Nephron (organoid): Measurements from ENCODE around the gene NFX1.

Experiments
- H3K27ac Mint-ChIP-seq, 3 experiments: 2 replicates each; pipeline ENCODE4 v1.8.0; 2020; ENCODE audit warnings: mixed read lengths in 3 of 3, mild to moderate bottlenecking in 2 of 3, moderate library complexity in 1 of 3
- H3K27me3 Mint-ChIP-seq: 2 replicates; pipeline ENCODE4 v1.8.0; 2021; ENCODE audit warnings: low read depth, mild to moderate bottlenecking, moderate library complexity, mixed read lengths
- H3K36me3 Mint-ChIP-seq: 2 replicates; pipeline ENCODE4 v1.8.0; 2020; ENCODE audit warnings: low read depth, mixed read lengths
- H3K4me1 Mint-ChIP-seq: 2 replicates; pipeline ENCODE4 v1.8.0; 2020; ENCODE audit warnings: mixed read lengths
- H3K4me3 Mint-ChIP-seq, 3 experiments: 2 replicates each; pipeline ENCODE4 v1.8.0; 2020; ENCODE audit warnings: mild to moderate bottlenecking in 3 of 3, mixed read lengths in 3 of 3, moderate library complexity in 2 of 3
- H3K9me3 Mint-ChIP-seq: 2 replicates; pipeline ENCODE4 v1.8.0; 2020; ENCODE audit warnings: mixed read lengths
- TF ChIP-seq, protein P1 (sequence below), 3 experiments: fragments of 200-600 bp; sonication (generic); IDR thresholded peaks; one replicate each; pipeline ENCODE4 v1.5.0; 2021; ENCODE audit warnings: antibody characterized with exemption in 3 of 3; ENCODE audit not compliant: unreplicated experiment in 3 of 3

The NFX1 gene

DNA sequence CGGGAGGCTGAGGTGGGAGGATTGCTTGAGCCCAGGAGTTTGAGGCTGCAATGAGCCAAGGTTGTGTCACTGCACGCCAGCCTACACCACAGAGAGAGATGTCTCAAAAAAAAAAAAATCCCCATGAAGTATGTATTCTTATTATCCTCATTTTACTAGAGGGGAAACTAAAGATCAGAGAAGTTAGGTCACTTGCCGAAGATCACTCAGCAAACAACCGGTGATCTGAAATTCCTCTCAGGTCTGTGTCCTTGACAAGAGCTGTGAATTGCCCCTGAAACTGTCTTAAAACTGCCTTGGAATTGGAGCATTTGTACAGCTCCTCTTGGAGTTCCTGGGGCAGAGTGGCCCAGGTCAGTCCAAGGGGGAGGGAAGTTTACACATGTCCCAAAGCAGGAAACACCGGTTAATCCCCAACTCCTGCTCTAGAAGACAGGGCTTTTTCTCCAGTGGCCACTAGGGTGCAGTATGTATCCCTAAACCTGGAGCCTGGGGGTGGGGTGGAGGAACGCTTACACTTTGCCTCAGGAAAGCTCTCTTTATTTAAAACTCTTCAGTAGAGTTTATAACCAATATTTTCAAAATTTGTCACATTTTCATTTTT, 84.4 kb downstream of the NFX1 start:
- Mint-ChIP-seq H3K4me3 (peak overlapping the region in 2 of 3 experiments; percentile 6 to 12), H3K27me3 (no peaks in the 10 kb centered on the region), H3K36me3 (peaks cover 5% of the 10 kb centered on the region), H3K27ac (peak overlapping the region; percentile 93 to 96 (median 96)), H3K9me3 (no peaks in the 10 kb centered on the region), H3K4me1 (peaks cover 28% of the 10 kb centered on the region)
- TF ChIP-seq, protein P1, sequence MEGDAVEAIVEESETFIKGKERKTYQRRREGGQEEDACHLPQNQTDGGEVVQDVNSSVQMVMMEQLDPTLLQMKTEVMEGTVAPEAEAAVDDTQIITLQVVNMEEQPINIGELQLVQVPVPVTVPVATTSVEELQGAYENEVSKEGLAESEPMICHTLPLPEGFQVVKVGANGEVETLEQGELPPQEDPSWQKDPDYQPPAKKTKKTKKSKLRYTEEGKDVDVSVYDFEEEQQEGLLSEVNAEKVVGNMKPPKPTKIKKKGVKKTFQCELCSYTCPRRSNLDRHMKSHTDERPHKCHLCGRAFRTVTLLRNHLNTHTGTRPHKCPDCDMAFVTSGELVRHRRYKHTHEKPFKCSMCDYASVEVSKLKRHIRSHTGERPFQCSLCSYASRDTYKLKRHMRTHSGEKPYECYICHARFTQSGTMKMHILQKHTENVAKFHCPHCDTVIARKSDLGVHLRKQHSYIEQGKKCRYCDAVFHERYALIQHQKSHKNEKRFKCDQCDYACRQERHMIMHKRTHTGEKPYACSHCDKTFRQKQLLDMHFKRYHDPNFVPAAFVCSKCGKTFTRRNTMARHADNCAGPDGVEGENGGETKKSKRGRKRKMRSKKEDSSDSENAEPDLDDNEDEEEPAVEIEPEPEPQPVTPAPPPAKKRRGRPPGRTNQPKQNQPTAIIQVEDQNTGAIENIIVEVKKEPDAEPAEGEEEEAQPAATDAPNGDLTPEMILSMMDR (IDR thresholded peaks at IDR 0.05; ENCODE audit: unreplicated experiment in 3 of 3): peak; percentile 80 to 92 (median 88)

DNA sequence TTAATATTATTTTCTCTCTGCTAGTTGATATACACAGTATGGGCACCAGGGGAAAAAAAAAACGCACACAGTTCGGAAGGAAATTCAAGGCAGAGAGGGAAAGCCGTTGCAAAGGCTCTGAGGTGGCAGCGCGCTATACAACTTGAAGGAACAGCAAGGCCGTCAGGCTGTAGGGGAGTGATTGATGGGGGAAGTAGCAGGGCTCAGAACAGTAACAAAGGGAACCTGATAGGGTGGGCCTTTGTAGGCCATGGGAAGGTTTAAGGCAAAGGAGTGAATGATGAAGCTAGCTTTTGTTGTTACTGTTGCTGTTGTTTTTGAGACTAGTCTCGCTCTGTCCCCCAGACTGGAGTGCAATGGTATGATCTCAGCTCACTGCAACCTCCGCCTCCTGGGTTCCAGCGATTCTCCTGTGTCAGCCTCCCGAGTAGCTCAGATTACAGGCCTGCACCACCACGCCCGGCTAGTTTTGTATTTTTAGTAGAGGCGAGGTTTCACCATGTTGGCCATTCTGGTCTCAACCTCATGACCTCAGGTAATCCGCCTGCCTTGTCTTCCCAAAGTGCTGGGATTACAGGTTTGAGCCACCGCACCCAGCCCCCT, 85.0 kb downstream of the NFX1 start:
- Mint-ChIP-seq H3K36me3 (no peaks in the 10 kb centered on the region), H3K27ac (peak overlapping the region; percentile 93 to 96 (median 96)), H3K27me3 (no peaks in the 10 kb centered on the region), H3K4me1 (peaks cover 28% of the 10 kb centered on the region), H3K9me3 (no peaks in the 10 kb centered on the region), H3K4me3 (peak overlapping the region in 2 of 3 experiments; percentile 6 to 12)
- TF ChIP-seq, protein P1 (IDR thresholded peaks at IDR 0.05; ENCODE audit: unreplicated experiment in 3 of 3): peak in 2 of 3 experiments; percentile 25 to 37

DNA sequence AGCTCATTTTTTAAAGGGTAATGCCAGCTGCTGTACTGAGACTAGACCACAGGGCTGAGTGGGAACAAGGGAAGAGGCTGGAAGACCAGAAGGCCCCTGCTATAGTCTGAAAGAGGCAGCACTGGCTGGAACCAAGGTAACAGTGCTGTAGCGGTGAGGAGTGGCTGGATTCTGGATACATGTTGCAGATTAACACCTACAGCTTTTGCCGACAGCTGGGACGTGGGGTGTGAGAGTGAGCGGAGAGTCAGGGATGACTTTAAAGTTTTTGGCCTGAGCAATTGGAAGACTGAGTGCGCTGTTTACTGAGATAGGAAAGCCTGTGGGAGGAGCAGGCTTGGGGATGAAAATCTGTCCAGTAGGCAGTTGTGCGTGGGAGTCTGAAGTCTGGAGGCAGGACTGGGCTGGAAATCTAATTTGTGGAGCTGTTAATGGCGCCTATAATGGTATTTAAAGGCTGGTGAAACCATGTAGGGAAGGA, 85.6 kb downstream of the NFX1 start:
- Mint-ChIP-seq H3K27ac (peak overlapping the region; percentile 93 to 96 (median 96)), H3K27me3 (no peaks in the 10 kb centered on the region), H3K9me3 (no peaks in the 10 kb centered on the region), H3K36me3 (no peaks in the 10 kb centered on the region), H3K4me3 (peak overlapping the region; percentile 1 to 11 (median 10)), H3K4me1 (peaks cover 28% of the 10 kb centered on the region)
- TF ChIP-seq, protein P1 (IDR thresholded peaks at IDR 0.05; ENCODE audit: unreplicated experiment in 3 of 3): no peak

DNA sequence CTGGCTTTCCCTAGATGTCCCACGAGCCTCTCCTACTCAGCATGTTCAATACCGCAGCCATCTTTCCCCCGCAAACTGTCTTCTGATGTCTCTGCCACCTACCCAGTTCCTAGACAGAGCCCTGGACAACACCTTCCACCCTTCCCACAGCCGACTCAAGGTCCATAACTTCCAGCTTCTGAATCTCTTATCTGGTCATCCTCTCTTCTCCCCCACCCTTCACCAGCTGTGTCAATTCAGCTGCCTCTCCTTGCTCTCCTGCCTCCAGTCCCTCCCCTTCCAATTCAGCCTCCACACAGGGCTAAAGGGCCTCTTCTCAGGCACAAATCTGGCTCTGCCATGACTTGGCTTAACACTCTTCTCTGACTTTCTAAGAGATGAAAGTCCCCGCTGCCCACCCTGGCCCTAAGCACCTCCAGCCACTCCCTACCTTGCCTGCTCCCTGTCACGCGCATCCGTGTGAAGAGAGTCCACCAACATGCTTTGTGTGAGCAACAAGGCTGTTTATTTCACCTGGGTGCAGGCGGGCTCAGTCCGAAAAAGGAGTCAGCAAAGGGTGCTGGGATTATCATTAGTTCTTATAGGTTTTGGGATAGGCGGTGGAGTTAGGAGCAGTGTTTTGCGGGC, 86.9 kb downstream of the NFX1 start:
- H3K4me1 Mint-ChIP-seq: peaks cover 28% of the 10 kb centered on the region
- H3K36me3 Mint-ChIP-seq: no peaks in the 10 kb centered on the region
- TF ChIP-seq, protein P1 (IDR thresholded peaks at IDR 0.05; ENCODE audit: unreplicated experiment in 3 of 3): no peak
- H3K27me3 Mint-ChIP-seq: no peaks in the 10 kb centered on the region
- H3K9me3 Mint-ChIP-seq: no peaks in the 10 kb centered on the region
- peak overlapping the region; percentile 76 to 95 (median 93) for H3K27ac Mint-ChIP-seq
- peak overlapping the region in 1 of 3 experiments; percentile 15 for H3K4me3 Mint-ChIP-seq

DNA sequence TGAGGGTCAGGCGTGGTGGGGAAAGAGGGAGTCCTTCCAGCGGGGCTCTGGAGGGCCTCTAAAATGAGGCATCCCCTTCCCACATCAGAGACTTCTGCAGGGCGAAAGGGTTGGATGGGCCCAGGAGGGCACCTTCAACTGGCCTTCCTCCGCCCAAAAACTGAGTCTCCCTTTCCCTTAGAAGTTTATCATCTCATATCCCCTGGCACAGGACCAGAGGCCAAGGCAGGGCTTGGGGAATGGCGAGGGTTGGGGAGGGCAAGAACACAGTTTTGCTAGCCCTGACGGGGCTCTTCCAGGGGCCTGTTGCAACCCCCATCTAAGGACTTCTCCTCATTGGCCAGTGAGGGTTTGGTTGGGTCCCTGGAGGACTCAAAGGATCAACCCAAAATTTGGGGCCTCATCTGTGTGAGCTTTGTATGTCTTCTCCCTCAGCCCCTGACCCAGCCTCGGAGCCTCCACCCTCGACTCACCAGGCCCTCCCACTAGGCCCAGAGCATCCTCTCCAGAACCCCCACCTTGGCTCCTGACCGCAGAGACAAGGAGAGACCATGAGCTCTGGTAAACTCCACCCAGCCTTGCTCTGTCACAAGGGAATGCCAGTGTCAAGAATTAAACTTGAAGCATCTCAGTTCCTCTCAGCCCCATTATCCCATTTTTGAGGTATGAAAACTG, 87.9 kb downstream of the NFX1 start:
- peak overlapping the region; percentile 76 to 95 (median 93) for H3K27ac Mint-ChIP-seq
- peaks cover 28% of the 10 kb centered on the region for H3K4me1 Mint-ChIP-seq
- H3K36me3 Mint-ChIP-seq: no peaks in the 10 kb centered on the region
- H3K9me3 Mint-ChIP-seq: no peaks in the 10 kb centered on the region
- no peaks in the 10 kb centered on the region for H3K27me3 Mint-ChIP-seq
- TF ChIP-seq, protein P1 (IDR thresholded peaks at IDR 0.05; ENCODE audit: unreplicated experiment in 3 of 3): no peak
- H3K4me3 Mint-ChIP-seq: no peak overlapping the region
